Measurements from ENCODE around the gene FAAH.

DNA sequence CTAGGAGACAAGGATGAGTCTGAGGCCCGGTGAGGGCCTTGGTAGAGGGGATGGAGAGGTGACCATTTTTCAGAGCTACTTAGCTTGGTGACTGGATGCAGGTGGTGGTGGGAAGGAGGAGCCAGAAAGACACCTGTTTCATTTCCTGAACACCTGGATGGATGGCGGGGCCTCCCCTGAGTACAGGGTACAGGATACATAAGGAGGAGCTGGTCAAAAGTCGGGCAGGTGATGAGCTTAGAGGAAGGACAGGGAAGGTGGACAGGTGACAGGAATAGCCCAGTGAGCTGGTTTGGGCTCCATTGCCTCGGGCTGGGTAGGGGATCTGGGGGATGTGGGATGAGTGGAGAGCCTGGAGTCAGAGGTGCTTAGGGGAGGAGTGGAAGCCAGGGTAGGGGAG, 6.3 kb downstream of the FAAH start:
- TF ChIP-seq, protein P1, sequence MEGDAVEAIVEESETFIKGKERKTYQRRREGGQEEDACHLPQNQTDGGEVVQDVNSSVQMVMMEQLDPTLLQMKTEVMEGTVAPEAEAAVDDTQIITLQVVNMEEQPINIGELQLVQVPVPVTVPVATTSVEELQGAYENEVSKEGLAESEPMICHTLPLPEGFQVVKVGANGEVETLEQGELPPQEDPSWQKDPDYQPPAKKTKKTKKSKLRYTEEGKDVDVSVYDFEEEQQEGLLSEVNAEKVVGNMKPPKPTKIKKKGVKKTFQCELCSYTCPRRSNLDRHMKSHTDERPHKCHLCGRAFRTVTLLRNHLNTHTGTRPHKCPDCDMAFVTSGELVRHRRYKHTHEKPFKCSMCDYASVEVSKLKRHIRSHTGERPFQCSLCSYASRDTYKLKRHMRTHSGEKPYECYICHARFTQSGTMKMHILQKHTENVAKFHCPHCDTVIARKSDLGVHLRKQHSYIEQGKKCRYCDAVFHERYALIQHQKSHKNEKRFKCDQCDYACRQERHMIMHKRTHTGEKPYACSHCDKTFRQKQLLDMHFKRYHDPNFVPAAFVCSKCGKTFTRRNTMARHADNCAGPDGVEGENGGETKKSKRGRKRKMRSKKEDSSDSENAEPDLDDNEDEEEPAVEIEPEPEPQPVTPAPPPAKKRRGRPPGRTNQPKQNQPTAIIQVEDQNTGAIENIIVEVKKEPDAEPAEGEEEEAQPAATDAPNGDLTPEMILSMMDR (IDR thresholded peaks at IDR 0.05; ENCODE audit: low read depth, low read length) = no peak
- TF ChIP-seq POLR2A (IDR thresholded peaks at IDR 0.05; ENCODE audit: extremely low read depth, insufficient read length) = no peak
